Kidney capillary endothelial cell (primary cell): Measurements from ENCODE around the gene SHCBP1.
"Not testable (repeated sequence)": the region's sequence is repeated elsewhere in the genome, so short reads cannot be mapped to it uniquely, and the experiment has no call there.

Experiments used
- DNase-seq: peaks from one replicate; pipeline ENCODE4 v3.0.0-alpha.2; 2018; ENCODE audit warnings: low spot score

SHCBP1 gene, protein sequence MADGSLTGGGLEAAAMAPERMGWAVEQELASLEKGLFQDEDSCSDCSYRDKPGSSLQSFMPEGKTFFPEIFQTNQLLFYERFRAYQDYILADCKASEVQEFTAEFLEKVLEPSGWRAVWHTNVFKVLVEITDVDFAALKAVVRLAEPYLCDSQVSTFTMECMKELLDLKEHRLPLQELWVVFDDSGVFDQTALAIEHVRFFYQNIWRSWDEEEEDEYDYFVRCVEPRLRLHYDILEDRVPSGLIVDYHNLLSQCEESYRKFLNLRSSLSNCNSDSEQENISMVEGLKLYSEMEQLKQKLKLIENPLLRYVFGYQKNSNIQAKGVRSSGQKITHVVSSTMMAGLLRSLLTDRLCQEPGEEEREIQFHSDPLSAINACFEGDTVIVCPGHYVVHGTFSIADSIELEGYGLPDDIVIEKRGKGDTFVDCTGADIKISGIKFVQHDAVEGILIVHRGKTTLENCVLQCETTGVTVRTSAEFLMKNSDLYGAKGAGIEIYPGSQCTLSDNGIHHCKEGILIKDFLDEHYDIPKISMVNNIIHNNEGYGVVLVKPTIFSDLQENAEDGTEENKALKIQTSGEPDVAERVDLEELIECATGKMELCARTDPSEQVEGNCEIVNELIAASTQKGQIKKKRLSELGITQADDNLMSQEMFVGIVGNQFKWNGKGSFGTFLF

DNA sequence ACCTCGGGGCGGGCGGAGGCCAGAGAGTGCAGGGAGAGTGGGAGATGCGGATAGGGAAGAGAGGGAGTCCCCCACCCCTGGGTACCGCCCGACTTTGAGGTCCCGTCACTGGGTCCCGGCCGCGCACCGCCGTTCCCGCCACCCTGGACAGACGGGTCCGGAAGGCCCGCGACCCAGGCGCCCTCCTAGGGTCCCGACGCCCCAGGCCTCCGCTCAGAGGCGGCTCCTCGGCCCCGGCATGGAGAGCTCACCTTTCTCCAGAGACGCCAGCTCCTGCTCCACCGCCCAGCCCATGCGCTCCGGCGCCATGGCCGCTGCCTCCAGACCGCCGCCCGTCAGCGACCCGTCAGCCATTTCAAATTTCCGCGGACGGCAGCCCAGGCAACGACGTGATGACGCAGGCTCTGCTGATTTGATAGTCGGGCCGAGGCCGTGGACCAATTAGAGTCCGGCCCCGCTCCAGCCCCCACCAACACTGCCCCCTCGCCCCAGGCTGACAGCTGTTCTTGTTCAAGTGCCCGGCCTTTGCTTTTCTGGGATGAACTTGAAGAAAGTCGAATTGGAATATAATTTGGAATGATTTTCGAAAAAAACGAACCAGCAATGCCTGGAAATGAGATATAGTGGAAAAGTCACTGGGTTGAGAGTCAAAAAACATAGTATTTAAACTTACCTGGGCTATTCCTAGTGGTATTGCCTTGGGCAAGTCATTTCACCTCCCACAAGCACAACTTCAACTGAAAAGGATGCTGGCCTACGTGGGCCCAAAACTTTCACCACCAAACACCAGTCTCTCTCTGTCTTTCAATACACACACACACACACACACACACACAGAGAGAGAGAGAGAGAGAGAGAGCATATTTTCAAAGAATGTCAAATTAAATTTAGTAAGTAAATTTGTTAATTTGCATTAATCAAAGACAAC is at the start of gene SHCBP1:
SHCBP1 (minus strand) TSS at position 374 of the 928 bp plus-strand sequence; CDS start at position 354, 20 bp downstream.
- peak; percentile 82 for DNase-seq

GRCh38 chr16:46662123-46662522 is 40.9 kb upstream of the SHCBP1 start:
- no peak for DNase-seq

- DNase-seq, result no peak
Measured at GRCh38 chr16:46658925-46659324, 37.7 kb upstream of the SHCBP1 start.

- no peak for DNase-seq
Measured at GRCh38 chr16:46651305-46651704, 30.1 kb upstream of the SHCBP1 start.

- DNase-seq, result no peak
Measured at GRCh38 chr16:46650254-46650623, 29.1 kb upstream of the SHCBP1 start.

DNA sequence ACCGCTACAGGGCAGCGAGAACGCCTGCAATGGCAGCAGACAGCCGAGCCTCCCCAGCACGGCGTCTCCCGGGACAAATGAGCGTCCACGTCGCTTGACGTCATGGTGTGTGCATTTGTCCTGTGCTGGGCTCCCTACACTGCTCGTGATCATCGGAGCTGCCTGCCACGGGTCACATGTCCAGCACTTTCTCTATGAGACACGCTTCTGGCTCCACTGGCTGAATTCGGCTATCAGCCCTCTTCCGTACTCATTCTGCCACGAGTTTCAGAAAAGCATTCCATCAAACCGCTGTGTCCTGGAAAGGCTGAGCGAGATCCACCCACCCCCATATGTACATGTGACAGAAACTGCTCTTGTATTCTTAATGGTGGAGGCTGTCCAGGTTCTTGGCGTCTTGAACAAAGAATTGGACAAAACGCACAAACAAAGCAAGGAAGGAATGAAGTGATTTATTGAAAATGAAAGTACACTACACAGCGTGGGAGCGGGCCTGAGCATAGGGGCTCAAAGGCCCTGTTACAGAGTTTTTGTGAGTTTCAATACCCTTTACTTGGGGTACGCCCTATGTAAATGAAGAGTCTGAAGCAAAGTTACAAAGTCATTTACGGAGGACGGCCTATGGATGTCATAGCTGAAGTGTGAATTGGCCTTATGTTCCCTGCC is 28.5 kb upstream of the SHCBP1 start:
- DNase-seq, result no peak

- no peak for DNase-seq
Measured at GRCh38 chr16:46648656-46649055, 27.5 kb upstream of the SHCBP1 start.

DNA sequence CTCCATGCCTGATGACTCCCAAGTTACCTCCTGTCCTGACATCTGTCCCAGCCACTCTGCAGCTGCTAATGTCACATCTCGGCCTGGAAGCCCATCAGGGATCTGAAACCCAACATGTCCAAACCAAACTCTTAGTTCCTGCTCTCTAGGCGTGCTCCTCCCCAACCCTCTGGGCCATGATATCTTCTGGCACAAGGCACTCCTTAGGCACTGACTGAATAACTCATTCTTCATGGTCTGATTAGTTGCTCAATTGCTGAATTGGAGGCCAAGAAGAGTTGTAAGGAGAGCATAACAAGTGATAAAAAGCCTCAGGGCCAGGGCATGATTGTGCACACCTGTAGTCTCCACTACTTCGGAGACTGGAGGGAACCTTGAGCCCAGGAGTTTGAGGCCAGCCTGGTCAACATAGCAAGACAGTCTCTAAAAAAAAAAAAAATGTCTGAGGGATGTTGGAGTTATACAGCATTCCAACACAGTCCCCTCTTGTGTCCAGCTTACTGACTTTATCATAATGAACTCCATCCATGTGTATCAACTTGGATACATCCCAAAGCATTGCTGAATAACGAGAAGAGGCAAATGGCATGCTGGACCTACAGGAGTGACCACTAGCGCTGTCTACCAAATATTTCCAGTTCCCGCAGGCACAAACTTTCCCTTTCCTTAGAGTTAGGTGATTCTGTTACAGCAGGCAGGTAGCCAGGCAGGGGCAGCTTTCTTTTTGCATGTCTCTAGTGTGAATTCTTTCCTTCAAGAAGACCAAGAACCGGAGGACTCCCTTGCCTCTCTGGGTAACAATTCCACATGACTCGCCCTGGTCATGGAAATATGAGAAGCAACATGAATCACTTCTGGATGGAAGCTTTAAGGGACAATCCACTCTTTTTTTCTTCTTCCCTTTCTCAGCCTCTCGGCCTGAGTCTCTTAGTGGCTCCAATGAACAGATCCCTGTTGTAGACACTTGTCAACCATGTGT is 18.1 kb upstream of the SHCBP1 start:
- DNase-seq, result no peak

- DNase-seq, result no peak
Measured at GRCh38 chr16:46632778-46633733, 11.9 kb upstream of the SHCBP1 start.

GRCh38 chr16:46629331-46630219 is 8.4 kb upstream of the SHCBP1 start:
- DNase-seq, result peak; percentile 25

DNA sequence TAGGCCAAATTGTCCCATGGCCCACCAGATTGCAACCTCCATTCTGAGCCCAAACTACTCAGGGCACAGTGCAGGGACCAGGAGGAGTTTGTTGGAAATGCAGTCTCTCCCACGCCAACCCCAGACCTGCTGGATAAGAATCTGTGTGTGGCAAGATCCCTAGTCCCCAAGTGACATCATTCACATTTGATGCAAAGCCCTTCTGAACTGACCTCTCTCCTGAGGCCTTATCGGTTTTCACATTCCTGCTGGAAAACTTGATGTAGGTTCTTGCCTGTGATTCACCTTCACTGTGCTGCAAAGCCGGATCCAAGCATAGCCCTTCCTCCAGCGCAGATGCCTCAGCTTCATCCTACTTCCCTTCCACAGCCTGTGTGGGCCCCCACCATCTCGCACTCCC is 6.6 kb upstream of the SHCBP1 start:
- no peak for DNase-seq

DNA sequence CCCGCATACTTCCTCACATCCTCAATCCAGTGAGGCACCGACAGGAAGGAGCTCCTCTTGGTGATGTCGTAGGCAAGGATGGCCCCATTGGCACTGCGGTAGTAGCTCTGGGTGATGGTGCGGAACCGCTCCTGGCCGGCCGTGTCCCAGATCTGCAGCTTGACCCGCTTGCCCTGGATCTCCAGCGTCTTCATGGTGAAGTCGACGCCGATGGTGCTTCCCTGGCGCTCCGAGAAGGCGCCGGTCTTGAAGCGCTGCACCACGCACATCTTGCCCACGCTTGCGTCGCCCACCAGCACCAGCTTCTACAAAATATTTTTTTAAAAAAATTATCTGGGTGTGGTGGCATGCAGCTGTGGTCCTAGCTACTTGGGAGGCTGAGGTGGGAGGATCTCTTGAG is 5.5 kb upstream of the SHCBP1 start:
- not testable (repeated sequence) for DNase-seq

GRCh38 chr16:46624862-46625261 is 3.7 kb upstream of the SHCBP1 start:
- DNase-seq, result not testable (repeated sequence)

DNA sequence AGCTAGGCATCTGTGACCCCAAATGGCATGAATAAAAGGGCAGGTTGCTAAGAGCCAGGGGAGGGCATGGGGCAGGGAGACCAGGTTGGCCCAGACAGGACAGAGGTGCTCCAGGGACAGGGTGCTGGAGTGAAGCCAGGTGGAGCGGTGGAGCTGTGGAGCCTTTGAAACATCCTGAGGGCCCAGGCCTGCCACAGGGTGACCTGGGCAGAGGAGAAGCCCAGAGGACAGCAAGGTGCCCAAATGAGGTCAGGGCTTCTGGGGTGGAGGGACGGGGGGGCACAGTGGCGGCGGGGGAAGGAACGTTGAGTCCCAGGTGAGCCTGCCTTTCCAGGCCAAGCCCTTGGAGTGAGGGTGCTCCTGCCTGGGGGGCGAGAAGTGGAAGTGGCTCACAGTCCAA is 2.5 kb upstream of the SHCBP1 start:
- not testable (repeated sequence) for DNase-seq

DNA sequence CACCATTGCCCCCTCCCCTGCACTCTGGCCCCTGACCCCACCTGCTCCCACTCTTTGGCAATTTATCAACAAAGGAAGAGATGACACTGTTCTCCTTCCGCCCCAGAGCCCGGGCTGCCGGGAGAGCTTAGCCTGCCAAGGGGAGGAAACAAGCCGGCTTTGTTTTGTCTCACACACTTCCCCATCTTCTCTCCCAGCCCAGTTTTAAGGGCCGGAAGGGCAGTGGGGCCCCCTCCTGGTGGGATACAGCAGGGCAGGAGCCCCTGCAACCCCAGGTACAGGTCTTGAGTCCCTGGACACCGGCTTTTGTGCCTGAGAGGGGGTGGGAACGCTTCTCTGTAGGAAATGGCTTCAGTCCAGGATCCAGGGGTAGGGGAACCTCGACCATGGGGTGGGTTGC is 2.1 kb upstream of the SHCBP1 start:
- DNase-seq, result not testable (repeated sequence)

DNA sequence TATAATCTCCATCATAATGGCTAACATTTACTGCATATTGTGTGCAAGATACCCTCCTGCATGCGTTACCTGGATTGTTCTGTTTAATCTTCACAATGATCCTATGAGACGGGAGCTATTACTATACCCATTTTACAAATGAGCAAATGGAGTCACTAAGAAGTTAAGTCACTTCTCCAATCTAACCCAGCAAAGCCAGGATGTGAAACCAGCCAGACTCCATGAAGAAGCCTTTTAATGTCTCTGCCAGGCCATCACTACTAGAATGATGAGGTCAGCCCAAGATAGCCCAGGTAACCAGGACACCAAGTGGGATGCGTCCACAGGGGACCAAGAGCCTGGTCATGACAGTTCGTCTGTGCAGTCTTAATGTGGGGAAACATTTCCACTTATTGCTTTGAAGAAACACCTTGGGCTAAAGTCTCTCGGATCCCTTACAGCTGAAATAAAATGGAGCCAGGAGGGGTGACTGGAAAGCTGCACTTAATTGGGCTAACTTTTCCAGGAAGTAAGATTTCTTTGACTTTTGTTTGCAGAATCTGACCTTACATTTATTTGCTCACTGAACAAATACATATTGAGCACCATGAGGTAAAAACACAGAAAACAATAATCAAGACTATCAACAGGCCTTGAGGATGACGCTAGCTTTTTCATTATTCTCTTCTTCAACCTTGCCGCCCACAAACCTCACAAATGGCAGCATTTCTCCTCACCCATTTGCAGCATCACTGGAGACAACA is 926 bp upstream of the SHCBP1 start:
- DNase-seq, result no peak

GRCh38 chr16:46620266-46621005 is 743 bp downstream of the SHCBP1 start:
- DNase-seq, result peak; percentile 11
